PFSK-1 (cell line): ENCODE results near the gene RNU5B-1.

ENCODE experiments used
- FOXP2 ChIP-seq: optimal IDR thresholded peaks from 2 replicates; pipeline ENCODE3; 2011; ENCODE audit warnings: borderline replicate concordance, control low read depth, inconsistent platforms; ENCODE audit not compliant: insufficient read depth; ENCODE audit errors: extremely low read length, extremely low read depth
- POLR2AphosphoS5 ChIP-seq: IDR thresholded peaks from 2 replicates; pipeline ENCODE4 v1.6.1; 2012; ENCODE audit warnings: low read depth, mild to moderate bottlenecking, control low read depth, low read length, moderate library complexity
- REST ChIP-seq, 2 experiments: IDR thresholded peaks; 2 replicates each; pipeline versions ENCODE4 v1.6.1 to v1.8.0; 2011 to 2012; ENCODE audit warnings: low read depth in 2 of 2, low read length in 2 of 2, control low read depth in 1 of 2, inconsistent platforms in 1 of 2, mild to moderate bottlenecking in 1 of 2, moderate library complexity in 1 of 2; ENCODE audit not compliant: insufficient read depth in 1 of 2
- SIN3A ChIP-seq: IDR thresholded peaks from 2 replicates; pipeline ENCODE4 v1.6.1; 2012; ENCODE audit warnings: mild to moderate bottlenecking, low read length, moderate library complexity, borderline replicate concordance; ENCODE audit not compliant: insufficient read depth
- TAF1 ChIP-seq: IDR thresholded peaks from 2 replicates; pipeline ENCODE4 v1.6.1; 2012; ENCODE audit warnings: low read length, control low read depth, borderline replicate concordance; ENCODE audit not compliant: insufficient read depth

Gene RNU5B-1

GRCh38 chr15:65268411-65268810 is 36.1 kb upstream of the RNU5B-1 start:
- TF ChIP-seq POLR2AphosphoS5 (no peak), REST (IDR thresholded peaks at IDR 0.05; ENCODE audit: insufficient read depth in 1 of 2, low read depth in 2 of 2, low read length in 2 of 2) (no peak), TAF1 (no peak), FOXP2 (no peak), SIN3A (no peak)

- TF ChIP-seq REST (IDR thresholded peaks at IDR 0.05; ENCODE audit: insufficient read depth in 1 of 2, low read depth in 2 of 2, low read length in 2 of 2) (no peak), TAF1 (no peak), POLR2AphosphoS5 (no peak), FOXP2 (no peak), SIN3A (no peak)
Observed at GRCh38 chr15:65275104-65275727, 29.3 kb upstream of the RNU5B-1 start.

GRCh38 chr15:65275728-65276126 is 28.8 kb upstream of the RNU5B-1 start:
- TF ChIP-seq POLR2AphosphoS5 (no peak), TAF1 (no peak), FOXP2 (no peak), SIN3A (no peak)

GRCh38 chr15:65277015-65277414 is 27.5 kb upstream of the RNU5B-1 start:
- TF ChIP-seq SIN3A: no peak
- no peak for TF ChIP-seq TAF1
- no peak for TF ChIP-seq FOXP2
- TF ChIP-seq REST (IDR thresholded peaks at IDR 0.05; ENCODE audit: insufficient read depth in 1 of 2, low read depth in 2 of 2, low read length in 2 of 2): no peak
- TF ChIP-seq POLR2AphosphoS5: no peak

- TF ChIP-seq TAF1 (no peak), FOXP2 (no peak), SIN3A (no peak), POLR2AphosphoS5 (no peak), REST (IDR thresholded peaks at IDR 0.05; ENCODE audit: insufficient read depth in 1 of 2, low read depth in 2 of 2, low read length in 2 of 2) (no peak)
Observed at GRCh38 chr15:65278480-65278879, 26.0 kb upstream of the RNU5B-1 start.
